ENCODE results near the gene PHF21B.
"Not testable (repeated sequence)": the region's sequence is repeated elsewhere in the genome, so short reads cannot be mapped to it uniquely, and the experiment has no call there.

The PHF21B gene

GRCh38 chr22:44962741-44963454 lies 46.9 kb downstream of the PHF21B start:
- Histone ChIP-seq H3K4me1 (ENCODE audit: control insufficient read depth, insufficient read depth, low read length) (no peaks in the 10 kb centered on the region), H3K9me3 (ENCODE audit: control insufficient read depth, insufficient read depth, low read depth, low read length) (no peaks in the 10 kb centered on the region), H3K36me3 (ENCODE audit: control insufficient read depth in 2 of 2, insufficient read depth in 1 of 2, low read length in 2 of 2) (no peaks in the 10 kb centered on the region), H3K27ac (ENCODE audit: extremely low read depth, low read depth, low read length) (no peak overlapping the region), H3K4me3 (ENCODE audit: low read depth, low read length) (no peak overlapping the region)
- TF ChIP-seq ZEB2 (tag by site-specific recombination; IDR thresholded peaks at IDR 0.05) (no peak), FEZF1 (tag by site-specific recombination; IDR thresholded peaks at IDR 0.05) (no peak), ZNF391 (tag by site-specific recombination; IDR thresholded peaks at IDR 0.05; ENCODE audit: borderline replicate concordance, low read depth) (no peak), MEIS1 (CRISPR knock-in tag; IDR thresholded peaks at IDR 0.05; ENCODE audit: borderline replicate concordance) (no peak), ZBTB20 (tag by site-specific recombination; IDR thresholded peaks at IDR 0.05) (no peak), KLF16 (tag by site-specific recombination; IDR thresholded peaks at IDR 0.05) (no peak), ZNF645 (tag by site-specific recombination; IDR thresholded peaks at IDR 0.05) (no peak), ZBTB48 (tag by site-specific recombination; IDR thresholded peaks at IDR 0.05) (no peak), ZNF544 (tag by site-specific recombination; IDR thresholded peaks at IDR 0.05) (no peak), KLF10 (tag by site-specific recombination; IDR thresholded peaks at IDR 0.05) (no peak), ZNF837 (tag by site-specific recombination; IDR thresholded peaks at IDR 0.05) (no peak), ZNF140 (tag by site-specific recombination; IDR thresholded peaks at IDR 0.05) (no peak), ZNF530 (tag by site-specific recombination; IDR thresholded peaks at IDR 0.05; ENCODE audit: low read depth) (no peak)
- TF ChIP-seq, protein P1, sequence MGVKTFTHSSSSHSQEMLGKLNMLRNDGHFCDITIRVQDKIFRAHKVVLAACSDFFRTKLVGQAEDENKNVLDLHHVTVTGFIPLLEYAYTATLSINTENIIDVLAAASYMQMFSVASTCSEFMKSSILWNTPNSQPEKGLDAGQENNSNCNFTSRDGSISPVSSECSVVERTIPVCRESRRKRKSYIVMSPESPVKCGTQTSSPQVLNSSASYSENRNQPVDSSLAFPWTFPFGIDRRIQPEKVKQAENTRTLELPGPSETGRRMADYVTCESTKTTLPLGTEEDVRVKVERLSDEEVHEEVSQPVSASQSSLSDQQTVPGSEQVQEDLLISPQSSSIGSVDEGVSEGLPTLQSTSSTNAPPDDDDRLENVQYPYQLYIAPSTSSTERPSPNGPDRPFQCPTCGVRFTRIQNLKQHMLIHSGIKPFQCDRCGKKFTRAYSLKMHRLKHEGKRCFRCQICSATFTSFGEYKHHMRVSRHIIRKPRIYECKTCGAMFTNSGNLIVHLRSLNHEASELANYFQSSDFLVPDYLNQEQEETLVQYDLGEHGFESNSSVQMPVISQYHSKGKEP (tag by site-specific recombination; IDR thresholded peaks at IDR 0.05), result no peak
- CTCF ChIA-PET, result no interaction called here
- POLR2A ChIA-PET, result no interaction called here

- H3K36me3 ChIP-seq (ENCODE audit: control insufficient read depth in 2 of 2, insufficient read depth in 1 of 2, low read length in 2 of 2); H3K4me3 ChIP-seq (ENCODE audit: low read depth, low read length); H3K4me1 ChIP-seq (ENCODE audit: control insufficient read depth, insufficient read depth, low read length); POLR2A ChIA-PET; H3K27ac ChIP-seq (ENCODE audit: extremely low read depth, low read depth, low read length); CTCF ChIA-PET; H3K9me3 ChIP-seq (ENCODE audit: control insufficient read depth, insufficient read depth, low read depth, low read length): not testable (repeated sequence)
- TF ChIP-seq, protein P2, sequence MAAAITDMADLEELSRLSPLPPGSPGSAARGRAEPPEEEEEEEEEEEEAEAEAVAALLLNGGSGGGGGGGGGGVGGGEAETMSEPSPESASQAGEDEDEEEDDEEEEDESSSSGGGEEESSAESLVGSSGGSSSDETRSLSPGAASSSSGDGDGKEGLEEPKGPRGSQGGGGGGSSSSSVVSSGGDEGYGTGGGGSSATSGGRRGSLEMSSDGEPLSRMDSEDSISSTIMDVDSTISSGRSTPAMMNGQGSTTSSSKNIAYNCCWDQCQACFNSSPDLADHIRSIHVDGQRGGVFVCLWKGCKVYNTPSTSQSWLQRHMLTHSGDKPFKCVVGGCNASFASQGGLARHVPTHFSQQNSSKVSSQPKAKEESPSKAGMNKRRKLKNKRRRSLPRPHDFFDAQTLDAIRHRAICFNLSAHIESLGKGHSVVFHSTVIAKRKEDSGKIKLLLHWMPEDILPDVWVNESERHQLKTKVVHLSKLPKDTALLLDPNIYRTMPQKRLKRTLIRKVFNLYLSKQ (tag by site-specific recombination; IDR thresholded peaks at IDR 0.05; ENCODE audit: borderline replicate concordance), result peak; percentile 64; the same call in 1 of the 2 replicates
- TF ChIP-seq ZNF510 (tag by site-specific recombination; IDR thresholded peaks at IDR 0.05; ENCODE audit: insufficient replicate concordance), result peak; percentile 81
- TF ChIP-seq ZNF404 (tag by site-specific recombination; IDR thresholded peaks at IDR 0.05), result peak; percentile 45; the same call in 1 of the 2 replicates
- TF ChIP-seq ZNF664 (tag by site-specific recombination; IDR thresholded peaks at IDR 0.05), result peak; percentile 55; the same call in 1 of the 2 replicates
- TF ChIP-seq ZNF292 (tag by site-specific recombination; IDR thresholded peaks at IDR 0.05; ENCODE audit: borderline replicate concordance, low read depth), result peak; percentile 83; the same call in 1 of the 2 replicates
- 0 out of 2 replicates have a peak, but pooled peaks have one; percentile 38 for TF ChIP-seq ZNF202 (tag by site-specific recombination; IDR thresholded peaks at IDR 0.05; ENCODE audit: borderline replicate concordance)
- TF ChIP-seq ZFP37 (tag by site-specific recombination; IDR thresholded peaks at IDR 0.05), result 0 out of 2 replicates have a peak, but pooled peaks have one; percentile 31
- TF ChIP-seq ZBTB21 (tag by site-specific recombination; IDR thresholded peaks at IDR 0.05), result 0 out of 2 replicates have a peak, but pooled peaks have one; percentile 25
- TF ChIP-seq ZNF426 (tag by site-specific recombination; IDR thresholded peaks at IDR 0.05), result peak; percentile 89
- TF ChIP-seq REST (tag by site-specific recombination; IDR thresholded peaks at IDR 0.05), result peak; percentile 65
- 0 out of 2 replicates have a peak, but pooled peaks have one; percentile 23 for TF ChIP-seq ZNF354C (tag by site-specific recombination; IDR thresholded peaks at IDR 0.05; ENCODE audit: borderline replicate concordance, low read depth)
- peak; percentile 63; the same call in 1 of the 2 replicates for TF ChIP-seq ZNF140 (tag by site-specific recombination; IDR thresholded peaks at IDR 0.05)
- TF ChIP-seq ZNF558 (tag by site-specific recombination; IDR thresholded peaks at IDR 0.05), result peak; percentile 52; the same call in 1 of the 2 replicates
- peak; percentile 77; the same call in 1 of the 2 replicates for TF ChIP-seq ZNF560 (tag by site-specific recombination; IDR thresholded peaks at IDR 0.05; ENCODE audit: borderline replicate concordance)
These were observed 48.1 kb downstream of the PHF21B start for GRCh38 chr22:44961682-44962081.

Data from HEK293 (cell line).